HPDE6-E6E7 (cell line): ENCODE measurements around the gene SHISA7.
A peak's percentile ranks its signal among the peaks of the same experiment; 100 is the strongest.

Experiments used
- DNase-seq: peaks from one replicate; pipeline ENCODE4 v3.0.0; 2011; ENCODE audit warnings: missing footprints; ENCODE audit errors: extremely low spot score

SHISA7 gene

DNA sequence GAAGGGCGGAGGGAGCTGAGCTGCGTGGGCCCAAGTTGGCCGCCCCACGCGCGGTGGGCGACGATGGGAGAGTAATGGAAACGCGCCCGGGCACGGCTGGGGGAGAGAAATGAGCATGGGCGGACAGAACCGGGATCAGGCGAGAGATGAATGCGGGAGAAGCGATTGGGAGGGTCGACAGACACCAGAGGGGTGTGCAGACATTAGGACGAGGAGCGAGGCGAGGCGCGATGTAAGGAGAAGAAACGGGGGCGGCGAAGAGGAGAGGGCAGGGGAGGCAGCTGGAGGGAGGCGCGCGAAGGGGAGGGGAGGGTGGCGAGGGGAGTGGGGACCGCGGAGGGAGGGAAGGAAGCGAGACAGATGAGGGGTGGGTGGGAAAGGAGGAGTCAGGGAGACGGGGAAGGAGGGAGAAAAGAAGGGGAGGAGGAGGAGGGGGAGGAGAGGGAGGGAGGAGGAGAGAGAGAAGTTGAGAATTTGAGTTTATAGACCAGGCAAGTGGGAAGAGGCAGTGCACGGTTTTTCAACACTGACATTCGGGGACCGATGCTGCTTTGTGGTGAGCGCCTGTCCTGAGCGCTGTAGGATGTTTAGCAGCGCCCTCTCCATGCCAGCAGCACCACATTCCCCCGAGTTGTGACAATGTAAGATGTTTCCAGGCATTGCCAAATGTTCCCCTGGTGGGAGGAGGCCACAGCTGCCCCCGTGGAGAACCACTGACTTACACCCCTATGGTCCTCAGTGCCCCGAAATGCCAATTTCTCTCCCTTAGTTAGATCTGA is at the start of gene SHISA7:
Gene SHISA7 (minus strand): TSS at position 256 of the 779 bp plus-strand sequence. CDS start 437 bp downstream, outside the sequence.
- no peak for DNase-seq

DNA sequence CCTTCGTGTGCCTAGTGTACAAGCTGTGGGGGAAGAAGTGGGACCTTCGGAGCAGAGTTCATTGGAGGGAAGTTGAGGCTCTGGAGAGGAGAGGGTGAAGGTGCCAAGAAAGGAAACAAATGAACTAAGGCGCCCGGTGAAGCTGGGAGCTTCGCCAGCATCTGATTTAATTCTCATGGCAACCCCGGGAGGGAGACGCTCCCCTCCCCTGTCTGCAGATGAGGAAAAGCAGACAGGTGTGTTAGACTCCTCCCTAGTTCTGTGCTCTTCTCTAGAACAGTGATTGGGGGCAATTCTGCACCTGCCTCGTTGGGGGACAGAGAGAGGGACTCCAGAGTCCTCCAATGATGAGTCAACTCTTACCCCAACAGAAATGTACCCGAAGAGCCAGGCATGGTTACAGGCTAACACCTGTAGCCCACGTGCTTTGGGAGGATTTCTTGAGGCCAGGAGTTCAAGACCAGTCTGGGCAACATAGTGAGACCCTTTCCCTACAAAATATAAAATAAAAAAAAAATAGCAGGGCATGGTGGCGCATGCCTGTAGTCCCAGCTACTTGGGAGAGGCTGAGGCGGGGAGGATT is 49.4 kb upstream of the SHISA7 start:
- DNase-seq, result no peak

DNA sequence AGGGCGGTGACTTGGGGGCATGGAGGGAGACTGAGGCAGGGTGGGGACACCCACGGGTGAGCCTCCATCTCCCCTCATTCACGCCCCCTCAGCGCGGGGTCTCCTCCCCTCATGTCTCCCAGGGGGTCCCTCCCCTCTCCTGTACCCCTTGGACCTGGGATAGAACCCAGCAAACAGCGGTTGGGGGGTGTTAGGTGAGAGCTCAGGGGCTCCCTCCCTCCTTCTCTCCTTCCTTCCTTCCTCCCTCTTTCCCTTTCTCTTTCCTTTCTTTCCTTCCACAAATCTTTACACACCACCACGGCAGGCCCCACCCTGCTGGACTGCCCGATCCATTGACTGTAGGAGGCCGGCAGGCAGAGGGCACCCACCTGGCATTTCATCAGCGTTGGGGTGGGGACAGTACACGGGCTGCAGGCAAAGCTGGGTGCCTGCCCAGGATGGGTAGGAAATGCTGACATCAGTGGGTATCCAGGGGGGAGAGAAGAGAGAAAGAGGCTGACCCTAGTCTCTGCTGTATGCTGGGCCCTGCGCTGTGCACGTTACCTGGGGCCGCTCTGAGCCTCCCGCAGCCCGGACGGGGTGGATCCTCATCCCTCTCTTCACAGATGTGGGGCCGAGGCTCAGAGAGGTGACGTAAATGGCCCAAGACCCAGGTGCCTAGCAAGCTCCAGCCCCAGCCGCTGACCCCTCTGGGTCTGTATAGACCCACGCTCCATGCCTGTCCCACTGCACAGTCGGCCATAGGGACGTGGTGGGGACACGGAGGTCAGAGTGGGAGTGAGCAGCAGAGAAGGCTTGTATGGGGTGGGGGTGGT is 48.7 kb upstream of the SHISA7 start:
- no peak for DNase-seq

DNA sequence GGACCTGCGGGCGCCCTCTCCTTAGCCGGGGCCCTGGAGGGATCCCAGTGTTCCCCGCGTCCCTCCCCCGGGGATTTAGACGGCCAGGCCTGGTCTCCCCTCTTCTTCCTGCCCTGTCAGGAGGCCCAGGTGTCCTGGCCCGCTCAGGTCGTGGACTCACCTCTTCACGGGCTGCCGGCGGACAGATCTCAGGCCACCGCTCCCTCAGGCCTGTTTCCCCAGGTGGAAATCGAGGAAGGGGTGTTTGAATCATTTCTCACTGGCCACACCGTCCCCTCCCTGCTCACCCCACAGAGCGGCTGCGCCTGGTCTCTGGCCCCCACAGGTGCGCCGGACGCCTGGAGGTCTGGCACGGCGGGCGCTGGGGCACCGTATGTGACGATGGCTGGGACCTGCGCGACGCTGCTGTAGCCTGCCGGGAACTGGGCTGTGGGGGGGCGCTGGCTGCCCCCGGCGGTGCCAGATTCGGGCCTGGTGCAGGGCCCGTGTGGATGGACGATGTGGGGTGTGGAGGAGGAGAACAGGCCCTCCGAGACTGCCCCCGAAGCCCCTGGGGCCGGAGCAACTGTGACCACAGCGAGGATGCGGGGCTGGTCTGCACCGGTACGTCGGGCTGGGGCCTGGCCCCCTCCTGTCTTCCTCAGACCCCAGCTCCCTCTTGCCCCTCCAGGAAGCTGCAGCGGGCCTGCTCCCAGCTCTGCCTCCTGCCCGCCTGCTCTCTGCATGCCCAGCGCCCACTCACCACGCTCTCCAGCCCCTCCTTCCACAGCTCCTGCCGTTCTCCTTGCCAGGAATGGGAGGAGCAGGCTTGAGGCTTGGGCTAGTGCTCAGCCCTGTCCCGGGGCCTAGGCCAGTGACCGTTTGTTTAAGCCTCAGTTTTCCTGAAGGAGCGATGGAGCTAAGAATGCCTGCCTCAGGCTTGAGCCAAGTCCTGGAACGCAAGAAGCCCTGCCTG is 47.7 kb upstream of the SHISA7 start:
- no peak for DNase-seq

DNA sequence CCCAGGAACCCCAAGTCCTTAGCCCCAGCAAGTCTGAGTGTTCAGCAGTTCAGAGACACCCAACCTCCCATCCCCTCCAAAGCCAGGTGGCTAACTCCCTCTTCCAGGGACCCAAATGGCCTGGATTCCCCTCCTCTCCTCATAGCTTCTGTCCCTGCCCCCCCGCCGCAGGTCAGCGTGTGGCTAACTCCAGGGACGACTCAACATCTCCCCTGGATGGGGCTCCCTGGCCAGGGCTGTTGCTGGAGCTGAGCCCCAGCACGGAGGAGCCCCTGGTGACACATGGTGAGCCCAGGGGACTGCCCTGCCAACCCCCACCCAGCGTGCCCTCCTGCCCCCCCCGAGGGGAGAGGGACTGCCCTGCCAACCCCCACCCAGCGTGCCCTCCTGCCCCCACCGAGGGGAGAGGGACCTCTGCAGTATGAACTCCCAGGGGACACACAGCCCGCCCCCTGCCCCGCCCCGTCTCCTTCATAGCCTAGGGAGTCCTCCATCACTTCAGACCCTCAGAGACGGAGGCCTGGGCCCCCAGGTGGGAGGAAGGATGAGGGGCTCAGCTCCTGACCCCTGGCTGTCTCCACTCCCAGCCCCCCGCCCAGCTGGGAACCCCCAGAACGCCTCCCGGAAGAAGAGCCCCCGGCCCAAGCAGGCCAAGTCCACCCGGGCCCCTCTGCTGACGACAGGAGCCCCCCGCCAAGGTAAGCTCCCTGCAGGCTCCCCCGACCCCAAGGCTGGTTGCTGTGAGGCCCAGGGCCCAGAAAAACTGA is 46.8 kb upstream of the SHISA7 start:
- no peak for DNase-seq

DNA sequence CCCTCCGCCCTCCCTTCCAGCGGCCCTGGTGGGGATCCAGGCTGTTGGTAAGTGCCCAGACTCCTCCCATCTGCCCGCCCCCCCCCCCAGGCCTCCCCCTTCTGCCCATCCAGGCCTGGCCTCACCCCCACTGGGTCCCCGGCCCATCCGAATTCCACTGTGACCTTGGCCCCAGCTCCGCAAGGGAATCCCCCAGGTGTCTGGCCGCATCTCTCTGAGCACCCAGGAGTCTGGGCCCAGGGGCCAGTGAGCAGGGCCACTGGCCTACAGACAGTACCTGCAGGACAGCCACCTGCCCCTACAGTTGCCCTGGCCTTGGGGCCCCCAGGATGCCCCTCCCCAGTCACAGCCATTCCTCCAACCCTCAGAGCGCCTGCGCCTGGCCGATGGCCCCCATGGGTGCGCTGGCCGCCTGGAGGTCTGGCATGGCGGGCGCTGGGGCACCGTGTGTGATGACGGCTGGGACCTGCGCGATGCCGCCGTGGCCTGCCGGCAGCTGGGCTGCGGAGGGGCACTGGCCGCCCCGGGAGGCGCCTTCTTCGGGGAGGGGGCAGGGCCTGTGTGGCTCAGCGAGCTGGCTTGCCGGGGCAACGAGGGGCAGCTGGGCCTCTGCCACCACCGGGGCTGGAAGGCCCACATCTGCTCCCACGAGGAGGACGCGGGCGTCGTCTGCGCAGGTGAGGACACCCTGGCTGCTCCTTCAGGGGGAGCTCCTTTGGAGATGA is 46.0 kb upstream of the SHISA7 start:
- DNase-seq, result no peak

DNA sequence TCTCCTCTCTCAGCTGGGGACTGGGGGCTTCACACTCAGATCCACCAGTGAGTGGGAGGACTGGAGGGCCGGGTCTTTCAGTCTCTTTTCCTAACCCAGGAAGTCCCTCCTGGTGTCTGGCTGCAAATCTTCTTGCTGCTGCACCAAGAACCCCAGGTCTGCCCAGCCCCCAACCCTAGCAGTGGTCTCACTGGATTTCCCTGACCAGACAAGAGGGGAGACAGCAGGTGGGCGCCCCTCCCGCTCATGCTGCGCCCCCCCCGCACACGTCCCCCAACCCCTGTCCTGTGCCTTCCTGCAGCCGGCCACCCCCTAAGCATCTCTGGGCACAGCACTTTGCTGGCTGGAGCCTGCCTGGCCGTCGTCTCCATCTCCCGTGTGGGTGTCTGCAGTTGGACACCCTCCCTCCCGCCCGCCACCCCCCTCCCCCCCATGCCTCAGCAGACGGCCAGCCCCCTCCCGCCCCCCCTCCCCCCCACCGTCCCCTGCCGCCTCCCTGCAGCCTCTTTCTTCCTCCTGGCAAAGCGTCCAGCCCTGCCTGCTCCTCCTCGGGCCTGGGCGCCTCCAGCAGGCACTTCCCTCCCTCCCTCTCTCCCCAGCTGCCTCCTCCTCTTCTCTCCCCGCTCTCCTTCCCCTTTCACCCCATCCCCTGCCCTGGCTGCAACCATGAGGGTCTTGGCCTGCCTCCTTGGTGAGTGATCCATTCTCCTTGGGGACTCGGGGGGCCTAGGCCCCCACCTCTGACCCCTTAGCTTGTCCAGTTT is 45.0 kb upstream of the SHISA7 start, which contains the start of gene SSC5D:
Gene SSC5D (plus strand): TSS at position 513 of the 764 bp plus-strand sequence. CDS start 154 bp downstream, at position 667.
- no peak for DNase-seq

DNA sequence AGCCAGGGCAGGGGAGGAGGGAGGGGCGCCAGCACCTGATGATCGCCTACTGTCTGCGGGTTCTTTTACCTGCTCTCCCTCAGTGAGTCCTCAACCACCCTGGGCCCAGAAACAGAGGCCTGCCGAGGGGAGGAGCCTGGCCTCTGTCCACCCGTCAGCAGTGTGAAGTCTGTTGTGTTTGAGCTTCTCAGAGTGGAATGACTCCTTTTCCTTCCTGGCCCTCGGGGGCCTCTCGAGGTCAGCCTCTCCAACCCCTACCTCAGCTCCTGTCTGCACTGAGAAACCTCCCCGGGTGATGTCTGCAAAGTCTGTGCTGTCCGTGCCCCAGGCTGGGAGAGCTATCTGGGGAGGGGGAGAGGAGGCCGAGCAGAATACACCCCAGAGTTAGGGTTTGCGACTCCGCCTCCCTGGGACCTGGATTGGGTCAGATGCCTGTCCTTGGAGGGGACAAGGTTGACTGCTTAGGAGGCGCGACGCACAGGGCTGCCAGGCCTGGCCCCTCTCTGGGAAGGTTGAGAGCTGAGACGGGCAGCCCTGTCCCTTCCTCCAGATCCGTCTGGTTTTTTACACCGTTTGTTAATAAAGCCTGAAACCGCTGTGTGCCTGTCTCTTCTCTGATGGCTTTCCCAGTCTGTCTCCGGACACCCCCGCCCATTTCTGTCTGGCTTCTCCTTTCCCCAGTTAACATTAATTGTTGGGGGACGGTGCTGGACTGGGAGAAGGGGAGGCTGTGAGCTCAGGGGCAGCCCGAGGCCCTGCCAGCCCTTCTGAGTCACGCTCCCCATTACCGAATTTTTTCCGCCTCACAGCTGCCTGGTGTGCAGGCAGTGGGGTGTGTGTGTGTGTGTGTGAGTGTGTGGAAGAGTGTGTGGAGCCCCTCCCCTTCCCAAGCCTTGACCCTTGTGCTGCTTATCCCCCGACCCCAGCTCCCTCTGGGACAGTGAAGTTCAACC is 44.1 kb upstream of the SHISA7 start:
- peak; percentile 84 for DNase-seq

DNA sequence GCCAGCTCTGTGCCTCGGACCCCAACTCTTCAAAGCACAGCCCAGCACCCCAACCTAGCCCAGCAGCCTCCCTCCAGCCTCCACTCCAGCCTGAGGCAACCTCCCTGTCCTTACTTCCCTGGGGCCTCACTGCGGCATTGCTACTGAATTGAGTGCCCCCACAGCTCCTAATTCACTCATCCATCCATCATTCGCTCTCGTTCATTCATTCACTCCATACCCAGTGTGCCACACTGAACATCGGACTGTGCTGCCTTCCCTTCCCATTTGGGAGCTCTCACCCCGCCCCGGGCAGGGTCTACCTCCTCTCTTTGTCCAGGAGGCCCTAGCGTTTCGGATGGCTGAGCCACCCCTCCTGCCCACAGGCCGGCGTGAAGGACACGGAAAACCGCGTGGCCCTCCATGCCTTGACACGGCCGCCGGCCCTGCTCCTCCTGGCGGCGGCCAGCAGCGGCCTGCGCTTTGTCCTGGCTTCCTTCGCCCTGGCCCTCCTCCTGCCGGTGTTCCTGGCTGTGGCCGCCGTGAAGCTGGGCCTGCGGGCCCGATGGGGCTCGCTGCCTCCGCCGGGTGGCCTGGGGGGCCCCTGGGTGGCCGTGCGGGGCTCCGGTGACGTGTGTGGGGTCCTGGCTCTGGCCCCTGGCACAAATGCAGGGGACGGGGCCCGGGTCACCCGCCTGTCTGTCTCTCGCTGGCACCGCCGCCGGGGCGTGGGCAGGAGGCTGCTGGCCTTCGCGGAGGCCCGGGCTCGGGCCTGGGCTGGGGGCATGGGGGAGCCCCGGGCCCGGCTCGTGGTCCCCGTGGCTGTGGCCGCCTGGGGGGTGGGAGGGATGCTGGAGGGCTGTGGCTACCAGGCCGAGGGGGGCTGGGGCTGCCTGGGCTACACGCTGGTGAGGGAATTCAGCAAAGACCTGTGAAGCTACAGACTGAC is 43.2 kb upstream of the SHISA7 start:
- DNase-seq, result no peak

DNA sequence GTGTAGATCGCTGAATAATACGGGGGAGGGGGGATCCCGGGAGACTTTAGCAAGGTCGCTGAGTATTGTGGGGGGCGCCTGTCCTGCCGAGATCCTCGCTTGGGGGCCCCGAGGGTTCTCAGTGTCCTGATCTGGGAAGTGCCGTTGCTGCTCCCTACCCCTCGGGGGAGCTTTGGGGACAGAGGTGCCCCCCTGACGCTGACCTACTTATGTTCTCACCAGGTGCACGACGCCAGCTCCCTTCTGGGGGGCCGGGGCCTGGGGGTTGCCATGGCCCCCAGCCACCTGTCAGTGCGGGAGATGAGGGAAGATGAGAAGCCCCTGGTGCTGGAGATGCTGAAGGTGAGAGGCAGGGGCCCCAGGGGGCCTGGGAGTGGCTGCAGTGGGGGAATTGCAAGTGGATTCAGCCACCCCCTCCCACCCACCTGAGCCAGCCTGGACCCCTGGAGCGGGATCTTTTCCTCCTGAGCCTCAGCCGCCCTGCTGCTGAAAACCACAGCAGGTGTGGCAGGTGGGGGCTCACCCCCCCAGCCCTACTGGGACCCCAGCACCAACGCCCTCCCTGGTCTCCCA is 42.4 kb upstream of the SHISA7 start:
- DNase-seq, result no peak

DNA sequence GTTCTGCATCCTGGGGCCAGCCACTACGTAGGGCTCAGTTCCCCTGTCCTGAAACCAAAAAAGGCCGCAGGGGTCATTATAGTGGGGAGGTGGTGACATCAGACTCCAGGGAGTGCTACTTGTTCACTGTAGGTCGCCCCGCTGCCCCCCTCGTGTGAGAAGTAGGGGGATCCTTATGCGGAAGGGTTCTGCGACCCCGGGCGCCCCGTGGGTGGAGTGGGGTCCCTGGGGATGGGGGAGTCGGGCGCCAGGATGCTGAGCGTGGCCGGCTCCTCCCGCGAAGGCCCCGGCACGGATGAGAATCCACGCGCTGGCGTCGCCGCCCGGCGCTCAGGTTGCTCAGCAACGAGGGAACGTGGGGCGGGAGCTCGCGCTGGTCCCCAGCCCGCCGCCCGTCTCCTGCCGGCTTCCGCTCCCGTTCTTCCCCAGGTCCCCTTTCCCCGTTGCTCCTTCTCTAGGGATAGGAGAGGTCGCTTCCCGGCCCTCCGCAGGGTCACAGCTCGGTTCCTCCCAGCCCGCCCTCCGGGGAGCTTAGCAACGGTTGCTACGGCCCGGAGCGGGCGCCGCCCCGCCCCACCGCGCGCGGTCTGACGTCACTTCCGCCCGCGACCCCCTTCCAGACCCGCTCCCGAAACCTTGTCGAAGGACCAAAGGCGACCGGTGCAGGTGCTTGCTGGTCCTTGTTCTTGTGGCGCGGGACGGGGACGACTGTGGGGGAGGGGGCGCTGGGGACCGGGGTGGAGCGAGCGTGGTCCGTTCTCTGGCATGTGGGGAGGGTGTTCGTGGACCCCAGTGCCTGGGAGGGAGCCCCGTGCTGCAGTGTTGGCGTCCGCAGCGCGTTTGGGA is 41.7 kb upstream of the SHISA7 start, which contains the start of gene NAT14:
Gene NAT14 (plus strand): TSS at position 596 of the 846 bp plus-strand sequence. CDS start 521 bp downstream, outside the sequence.
- peak; percentile 56 for DNase-seq

DNA sequence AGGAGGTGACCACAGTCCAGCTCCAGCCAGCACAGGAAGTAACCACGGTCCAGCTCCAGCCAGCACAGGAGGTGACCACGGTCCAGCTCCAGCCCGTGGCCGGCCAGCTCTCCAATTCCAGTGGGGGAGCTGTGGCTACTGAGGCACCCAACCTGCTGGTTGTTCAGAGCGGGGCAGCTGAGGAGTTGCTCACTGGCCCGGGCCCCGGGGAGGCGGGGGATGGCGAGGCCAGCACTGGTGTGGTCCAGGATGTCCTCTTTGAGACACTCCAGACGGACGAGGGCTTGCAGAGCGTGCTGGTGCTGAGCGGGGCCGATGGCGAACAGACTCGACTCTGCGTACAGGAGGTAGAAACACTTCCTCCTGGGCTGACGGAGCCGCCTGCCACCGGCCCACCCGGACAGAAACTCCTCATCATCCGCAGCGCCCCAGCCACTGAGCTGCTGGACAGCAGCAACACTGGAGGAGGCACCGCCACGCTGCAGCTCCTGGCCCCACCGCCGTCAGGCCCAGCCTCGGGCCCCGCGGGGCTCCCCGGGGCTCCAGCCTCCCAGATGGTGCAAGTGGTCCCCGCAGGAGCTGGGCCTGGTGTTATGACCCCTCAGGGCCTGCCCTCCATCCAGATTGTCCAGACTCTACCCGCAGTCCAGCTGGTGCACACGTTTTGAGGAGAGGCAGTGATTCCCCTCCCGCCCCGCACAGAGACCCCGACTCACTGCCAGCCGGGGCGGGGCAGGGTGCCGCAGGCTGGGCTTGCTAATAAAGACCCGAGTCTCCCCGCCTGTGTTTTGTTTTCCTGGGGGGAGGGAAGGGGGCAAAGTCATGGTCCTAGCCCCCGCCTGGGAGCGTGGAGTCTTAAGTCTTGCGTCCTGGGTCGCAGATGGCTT is 40.8 kb upstream of the SHISA7 start:
- no peak for DNase-seq

DNA sequence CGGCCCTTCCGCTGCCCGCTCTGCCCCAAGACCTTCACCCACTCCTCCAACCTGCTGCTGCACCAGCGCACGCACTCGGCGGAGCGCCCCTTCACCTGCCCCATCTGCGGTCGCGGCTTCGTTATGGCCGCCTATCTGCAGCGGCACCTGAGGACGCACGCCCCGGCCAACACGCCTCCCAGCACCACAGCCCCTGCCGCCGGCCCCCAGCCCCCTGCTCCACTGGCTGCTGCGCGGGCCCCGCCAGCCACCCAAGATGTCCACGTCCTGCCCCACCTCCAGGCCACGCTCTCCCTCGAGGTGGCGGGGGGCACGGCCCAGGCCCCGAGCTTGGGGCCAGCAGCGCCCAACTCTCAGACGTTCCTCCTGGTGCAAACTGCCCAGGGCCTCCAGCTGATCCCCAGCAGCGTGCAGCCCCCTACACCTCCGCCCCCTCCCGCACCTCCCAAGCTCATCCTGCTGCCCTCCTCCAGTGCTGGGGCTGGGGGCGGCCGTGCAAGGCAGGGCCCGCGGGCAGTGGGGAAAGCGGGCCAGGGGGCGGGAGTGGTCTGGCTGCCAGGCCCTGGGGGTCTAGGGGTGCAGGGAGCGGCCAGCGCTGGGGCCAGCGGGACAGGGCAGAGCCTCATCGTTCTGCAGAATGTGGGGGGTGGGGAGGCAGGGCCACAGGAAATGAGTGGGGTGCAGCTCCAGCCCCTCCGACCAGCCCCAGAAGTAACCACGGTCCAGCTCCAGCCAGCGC is 40.0 kb upstream of the SHISA7 start:
- no peak for DNase-seq
